Inflammatory macrophage treated with lipopolysaccharide for 1 hour (primary cell): Measurements from ENCODE around the gene OXNAD1.
"Not testable (repeated sequence)": the region's sequence is repeated elsewhere in the genome, so short reads cannot be mapped to it uniquely, and the experiment has no call there.

Experiments used
- DNase-seq, 2 donors: peaks; one replicate each; pipeline ENCODE4 v3.0.0-alpha.2; 2020 to 2022

Gene OXNAD1

GRCh38 chr3:16304061-16305010, 39.3 kb downstream of the OXNAD1 start:
- DNase-seq: no peak

- no peak for DNase-seq
These were observed 40.1 kb downstream of the OXNAD1 start for GRCh38 chr3:16305111-16305541.

GRCh38 chr3:16307832-16308531, 43.0 kb downstream of the OXNAD1 start:
- no peak for DNase-seq

- no peak for DNase-seq
These were observed 43.7 kb downstream of the OXNAD1 start for GRCh38 chr3:16308727-16309126.

GRCh38 chr3:16309558-16309957, 44.5 kb downstream of the OXNAD1 start:
- peak in 1 of 2 donors; percentile 53 for DNase-seq

- not testable (repeated sequence) for DNase-seq
These were observed 45.5 kb downstream of the OXNAD1 start for GRCh38 chr3:16310486-16310885.

GRCh38 chr3:16311960-16312451, 47.0 kb downstream of the OXNAD1 start:
- no peak for DNase-seq

- DNase-seq: no peak
These were observed 49.1 kb downstream of the OXNAD1 start for GRCh38 chr3:16313886-16314645.

GRCh38 chr3:16315623-16316022, 50.6 kb downstream of the OXNAD1 start:
- no peak for DNase-seq

GRCh38 chr3:16316396-16316795, 51.4 kb downstream of the OXNAD1 start:
- DNase-seq: no peak

GRCh38 chr3:16316847-16317560, 52.0 kb downstream of the OXNAD1 start:
- no peak for DNase-seq

GRCh38 chr3:16317561-16317945, 52.5 kb downstream of the OXNAD1 start:
- DNase-seq: no peak

GRCh38 chr3:16318176-16318575, 53.2 kb downstream of the OXNAD1 start:
- DNase-seq: peak; percentile 23 to 42

GRCh38 chr3:16319307-16319706, 54.3 kb downstream of the OXNAD1 start:
- peak in 1 of 2 donors; percentile 21 for DNase-seq

- DNase-seq: no peak
These were observed 54.7 kb downstream of the OXNAD1 start for GRCh38 chr3:16319723-16320122.

GRCh38 chr3:16320711-16321110, 55.7 kb downstream of the OXNAD1 start:
- peak; percentile 13 to 39 for DNase-seq

GRCh38 chr3:16322189-16322588, 57.2 kb downstream of the OXNAD1 start:
- DNase-seq: no peak

- no peak for DNase-seq
These were observed 58.7 kb downstream of the OXNAD1 start for GRCh38 chr3:16323737-16324136.

- DNase-seq: no peak
These were observed 60.8 kb downstream of the OXNAD1 start for GRCh38 chr3:16325850-16326249.

- DNase-seq: no peak
These were observed 61.8 kb downstream of the OXNAD1 start for GRCh38 chr3:16326724-16327349.

- no peak for DNase-seq
These were observed 63.1 kb downstream of the OXNAD1 start for GRCh38 chr3:16328124-16328523.
